Lower leg skin (tissue), 4 donors: ENCODE data around the gene HS6ST3. TPM values are rescaled to one million over a fixed set of nuclear protein-coding genes. Genes with fewer than 3 reads are reported as not detected.

ENCODE experiments used
- DNase-seq, 2 donors: peaks; one replicate each; pipeline ENCODE4 v3.0.0-alpha.2; 2019; ENCODE audit warnings: low spot score in 2 of 2
- H3K4me3 ChIP-seq: fragments of 200-600 bp; sonication (generic); 2 replicates; pipeline ENCODE4 v1.5.1; 2017; ENCODE audit warnings: mild to moderate bottlenecking, low read depth; ENCODE audit not compliant: poor library complexity, severe bottlenecking
- CTCF ChIP-seq, 3 donors: fragments of 450-650 bp; IDR thresholded peaks; one replicate each; pipeline ENCODE4 v1.5.1; 2016; ENCODE audit warnings: antibody characterized with exemption in 3 of 3, mild to moderate bottlenecking in 3 of 3, moderate library complexity in 2 of 3
- POLR2A ChIP-seq, 2 donors: fragments of 450-650 bp; IDR thresholded peaks; one replicate each; pipeline ENCODE4 v1.6.1; 2016 to 2017; ENCODE audit warnings: antibody characterized with exemption in 2 of 2, mild to moderate bottlenecking in 1 of 2, moderate library complexity in 1 of 2
- WGBS, 2 donors: methylation state at CpG; one replicate each; pipeline ENCODE4 v1.1.5; 2018; 5-methylcytosine and 5-hydroxymethylcytosine counted together
- intact Hi-C: fragments of 100-400 bp; cut with DNase I; formaldehyde crosslinking; loops from one replicate; pipeline ENCODE4 v1.15.0; 2023; ENCODE audit warnings: low total_unique reads
- total RNA-seq, 4 donors: library from RNA; depleted of rRNA; stranded (reverse); fragments of >200 nt; gene quantifications; one replicate each; pipeline ENCODE4 v1.1.0, GENCODE V29; 2016

The HS6ST3 gene
- total RNA-seq, 4 donors from 2014 or later: 0.72 to 1.5 (median 0.87) TPM

GRCh38 chr13:96726651-96727050 lies 636.7 kb downstream of the HS6ST3 start:
- no peak overlapping the region for H3K4me3 ChIP-seq
- DNase-seq: no peak
- TF ChIP-seq CTCF (IDR thresholded peaks at IDR 0.05) (no peak), POLR2A (IDR thresholded peaks at IDR 0.05) (no peak)
- intact Hi-C loops: no loop called here

- no peak overlapping the region for H3K4me3 ChIP-seq
- TF ChIP-seq CTCF (IDR thresholded peaks at IDR 0.05) (no peak), POLR2A (IDR thresholded peaks at IDR 0.05) (no peak)
- no peak for DNase-seq
- 71 to 75% methylated on average over 2 of the region's 2 CpGs for WGBS, 2 donors
- intact Hi-C loops: no loop called here
Observed at GRCh38 chr13:96728463-96728862, 638.6 kb downstream of the HS6ST3 start.

GRCh38 chr13:96730676-96731075 lies 640.8 kb downstream of the HS6ST3 start:
- intact Hi-C loops: no loop called here
- H3K4me3 ChIP-seq: no peak overlapping the region
- DNase-seq: no peak
- 88 to 91% methylated on average over 5 of the region's 5 CpGs for WGBS, 2 donors
- no peak for TF ChIP-seq POLR2A (IDR thresholded peaks at IDR 0.05)
- TF ChIP-seq CTCF (IDR thresholded peaks at IDR 0.05): no peak

- WGBS, 2 donors: 89 to 94% methylated on average over 4 of the region's 4 CpGs
- intact Hi-C loops: no loop called here
- TF ChIP-seq POLR2A (IDR thresholded peaks at IDR 0.05) (no peak), CTCF (IDR thresholded peaks at IDR 0.05) (no peak)
- no peak overlapping the region for H3K4me3 ChIP-seq
- DNase-seq: no peak
Observed at GRCh38 chr13:96734499-96734898, 644.6 kb downstream of the HS6ST3 start.

DNA sequence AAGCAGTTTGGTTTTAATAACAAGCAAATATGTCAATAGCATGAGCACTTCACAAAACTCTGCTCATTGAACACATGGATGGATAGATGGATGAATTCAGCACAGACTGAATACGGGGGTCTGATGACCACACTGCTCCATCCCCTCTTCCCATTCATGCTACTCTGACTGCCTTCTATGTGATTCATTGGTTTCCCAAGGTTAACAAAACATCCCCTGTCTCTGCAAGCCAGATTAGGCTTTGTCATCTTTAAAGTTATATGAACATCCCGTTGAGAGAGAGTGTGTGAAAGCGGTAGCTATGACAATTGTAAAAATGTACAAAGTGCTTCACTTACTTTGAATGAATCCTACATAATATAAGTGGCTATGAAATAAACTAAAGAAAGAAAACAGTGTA lies 651.9 kb downstream of the HS6ST3 start:
- intact Hi-C loops: no loop called here
- no peak for DNase-seq
- no peak for TF ChIP-seq CTCF (IDR thresholded peaks at IDR 0.05)
- no peak for TF ChIP-seq POLR2A (IDR thresholded peaks at IDR 0.05)
- H3K4me3 ChIP-seq: no peak overlapping the region
- WGBS, 2 donors: 81 to 82% methylated on average over 3 of the region's 3 CpGs

GRCh38 chr13:96743296-96744089 lies 653.6 kb downstream of the HS6ST3 start:
- intact Hi-C loops: no loop called here
- DNase-seq: no peak
- H3K4me3 ChIP-seq: no peak overlapping the region
- WGBS, 2 donors: 64 to 65% methylated on average over 3 of the region's 3 CpGs
- TF ChIP-seq CTCF (IDR thresholded peaks at IDR 0.05) (no peak), POLR2A (IDR thresholded peaks at IDR 0.05) (no peak)
